MM.1S (cell line): ENCODE data around the gene LCE3A.

Experiments
- DNase-seq: peaks from one replicate; pipeline ENCODE4 v3.0.0-alpha.2; 2015
- H2AFZ ChIP-seq: fragments of 300-600 bp; sonication (generic); 2 replicates; pipeline ENCODE4 v1.6.0; 2016; ENCODE audit warnings: antibody characterized with exemption, low read length
- H3F3A ChIP-seq: fragments of 300-600 bp; sonication (generic); 2 replicates; pipeline ENCODE4 v1.6.1; 2016; ENCODE audit warnings: mild to moderate bottlenecking, antibody characterized with exemption, low read length, moderate library complexity, mixed read lengths; ENCODE audit not compliant: insufficient read depth
- H3K27ac ChIP-seq: fragments of 300-600 bp; sonication (generic); 2 replicates; pipeline ENCODE4 v1.5.1; 2016; ENCODE audit warnings: mild to moderate bottlenecking, low read length
- H3K27me3 ChIP-seq: fragments of 300-600 bp; sonication (generic); replicated peaks from 2 replicates; pipeline ENCODE4 v1.6.0; 2016; ENCODE audit warnings: low read length; ENCODE audit not compliant: insufficient read depth
- H3K36me3 ChIP-seq: fragments of 300-600 bp; sonication (generic); replicated peaks from 2 replicates; pipeline ENCODE4 v1.6.1; 2016; ENCODE audit warnings: mild to moderate bottlenecking, low read length, mixed read lengths; ENCODE audit not compliant: insufficient read depth
- H3K4me1 ChIP-seq: fragments of 300-600 bp; sonication (generic); 2 replicates; pipeline ENCODE4 v1.6.1; 2016; ENCODE audit warnings: low read length, mixed read lengths
- H3K4me2 ChIP-seq: fragments of 300-600 bp; sonication (generic); 2 replicates; pipeline ENCODE4 v1.6.0; 2016; ENCODE audit warnings: low read depth, low read length
- H3K4me3 ChIP-seq: fragments of 300-600 bp; sonication (generic); 2 replicates; pipeline ENCODE4 v1.5.1; 2016; ENCODE audit warnings: low read length, mixed read lengths
- H3K79me2 ChIP-seq: fragments of 300-600 bp; sonication (generic); 2 replicates; pipeline ENCODE4 v1.6.1; 2016; ENCODE audit warnings: mixed run types, low read length, mixed read lengths
- H3K9ac ChIP-seq: fragments of 300-600 bp; sonication (generic); 2 replicates; pipeline ENCODE4 v1.6.1; 2016; ENCODE audit warnings: low read length, mixed read lengths
- H3K9me2 ChIP-seq: fragments of 300-600 bp; sonication (generic); replicated peaks from 2 replicates; pipeline ENCODE4 v1.6.1; 2016; ENCODE audit warnings: mild to moderate bottlenecking, low read length, mixed read lengths; ENCODE audit not compliant: insufficient read depth
- H3K9me3 ChIP-seq: fragments of 300-600 bp; sonication (generic); replicated peaks from 2 replicates; pipeline ENCODE4 v1.6.1; 2016; ENCODE audit warnings: mild to moderate bottlenecking, low read length, mixed read lengths; ENCODE audit not compliant: insufficient read depth
- H4K20me1 ChIP-seq: fragments of 300-600 bp; sonication (generic); 2 replicates; pipeline ENCODE4 v1.6.1; 2016; ENCODE audit warnings: mild to moderate bottlenecking, low read length, moderate library complexity, mixed read lengths; ENCODE audit not compliant: insufficient read depth
- CTCF ChIP-seq: fragments of 300-600 bp; sonication (generic); IDR thresholded peaks from 2 replicates; pipeline ENCODE4 v1.5.1; 2016; ENCODE audit warnings: antibody characterized with exemption, low read length, mixed read lengths
- EZH2 ChIP-seq: fragments of 300-600 bp; sonication (generic); optimal IDR thresholded peaks from 2 replicates; pipeline ENCODE3; 2017; ENCODE audit warnings: low read depth, mild to moderate bottlenecking, antibody characterized with exemption, low read length, mixed read lengths
- EZH2phosphoT487 ChIP-seq: fragments of 300-600 bp; sonication (generic); IDR thresholded peaks from 2 replicates; pipeline ENCODE4 v1.6.1; 2018; ENCODE audit warnings: antibody characterized with exemption, low read length

Gene LCE3A

GRCh38 chr1:152613511-152613910, 9.4 kb downstream of the LCE3A start, which contains the start of gene LCE3B:
LCE3B (plus strand) TSS chr1:152613811; CDS start chr1:152613811, 0 bp downstream.
- TF ChIP-seq EZH2: no peak
- TF ChIP-seq CTCF: no peak
- no peak for TF ChIP-seq EZH2phosphoT487
- H3K9ac ChIP-seq: no peak within 1 kb of the TSS
- H3K9me3 ChIP-seq: no peaks in the 10 kb centered on the region

DNA sequence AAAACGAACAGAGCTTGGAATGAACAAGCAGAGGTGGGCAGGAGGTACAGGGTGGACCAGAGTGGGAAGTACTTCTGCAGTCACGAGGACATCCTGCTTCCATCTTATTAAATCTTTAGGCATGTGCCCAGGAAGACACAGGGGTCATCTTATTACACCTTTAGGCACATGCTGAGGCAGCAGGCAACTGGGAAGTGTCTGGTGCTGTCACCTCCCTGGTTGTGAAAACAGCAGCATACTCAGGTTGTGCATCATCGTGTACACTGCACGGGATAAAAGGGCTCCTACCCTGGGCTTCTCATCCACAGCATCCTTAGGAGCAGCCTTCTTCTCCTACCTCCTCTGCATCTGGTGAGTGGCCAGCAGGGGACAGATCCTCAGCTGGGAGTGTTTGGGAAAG, 23.0 kb downstream of the LCE3A start, which contains the start of gene LCE3C:
LCE3C (plus strand) TSS at position 301 of the 400 bp plus-strand sequence. CDS start 498 bp downstream, outside the sequence.
- DNase-seq: no peak
- Histone ChIP-seq H3K4me3 (no peak within 1 kb of the TSS), H3K27ac (no peak within 1 kb of the TSS), H3K36me3 (no peaks in the 10 kb centered on the region), H3K4me1 (no peaks in the 10 kb centered on the region), H3K9me2 (no peaks in the 10 kb centered on the region), H3K9me3 (no peaks in the 10 kb centered on the region), H3K79me2 (no peaks in the 10 kb centered on the region), H2AFZ (no peak within 1 kb of the TSS), H3K27me3 (no peaks in the 10 kb centered on the region), H3K4me2 (no peak within 1 kb of the TSS), H4K20me1 (no peaks in the 10 kb centered on the region), H3K9ac (no peak within 1 kb of the TSS), H3F3A (no peaks in the 10 kb centered on the region)
- TF ChIP-seq EZH2phosphoT487: no peak
- no peak for TF ChIP-seq CTCF
- TF ChIP-seq EZH2: no peak

More at GRCh38 chr1:152613511-152613910, 9.4 kb downstream of the LCE3A start, which contains the start of gene LCE3B:
- Histone ChIP-seq H3K27me3 (no peaks in the 10 kb centered on the region), H4K20me1 (no peaks in the 10 kb centered on the region), H3K4me2 (no peak within 1 kb of the TSS), H3K27ac (no peak within 1 kb of the TSS), H3K4me3 (no peak within 1 kb of the TSS), H3K36me3 (no peaks in the 10 kb centered on the region), H3K9me2 (no peaks in the 10 kb centered on the region), H3F3A (no peaks in the 10 kb centered on the region), H3K4me1 (no peaks in the 10 kb centered on the region), H3K79me2 (no peaks in the 10 kb centered on the region), H2AFZ (no peak within 1 kb of the TSS)
- no peak for DNase-seq

GRCh38 chr1:152596986-152597385, 25.9 kb downstream of the LCE3A start:
- H3K27me3 ChIP-seq: no peaks in the 10 kb centered on the region
- TF ChIP-seq EZH2 (no peak), CTCF (no peak), EZH2phosphoT487 (no peak)
- H3K4me2 ChIP-seq: no peak overlapping the region
- no peak overlapping the region for H3K9ac ChIP-seq
- H3K79me2 ChIP-seq: no peaks in the 10 kb centered on the region
- H3K9me3 ChIP-seq: no peaks in the 10 kb centered on the region
- no peaks in the 10 kb centered on the region for H3K9me2 ChIP-seq
- H4K20me1 ChIP-seq: no peaks in the 10 kb centered on the region
- no peaks in the 10 kb centered on the region for H3F3A ChIP-seq
- H3K4me1 ChIP-seq: no peaks in the 10 kb centered on the region
- no peak overlapping the region for H2AFZ ChIP-seq
- H3K36me3 ChIP-seq: no peaks in the 10 kb centered on the region
- no peak for DNase-seq
- H3K4me3 ChIP-seq: no peak overlapping the region
- no peak overlapping the region for H3K27ac ChIP-seq
